ENCODE measurements around the gene BCL2L11.

Gene BCL2L11

DNA sequence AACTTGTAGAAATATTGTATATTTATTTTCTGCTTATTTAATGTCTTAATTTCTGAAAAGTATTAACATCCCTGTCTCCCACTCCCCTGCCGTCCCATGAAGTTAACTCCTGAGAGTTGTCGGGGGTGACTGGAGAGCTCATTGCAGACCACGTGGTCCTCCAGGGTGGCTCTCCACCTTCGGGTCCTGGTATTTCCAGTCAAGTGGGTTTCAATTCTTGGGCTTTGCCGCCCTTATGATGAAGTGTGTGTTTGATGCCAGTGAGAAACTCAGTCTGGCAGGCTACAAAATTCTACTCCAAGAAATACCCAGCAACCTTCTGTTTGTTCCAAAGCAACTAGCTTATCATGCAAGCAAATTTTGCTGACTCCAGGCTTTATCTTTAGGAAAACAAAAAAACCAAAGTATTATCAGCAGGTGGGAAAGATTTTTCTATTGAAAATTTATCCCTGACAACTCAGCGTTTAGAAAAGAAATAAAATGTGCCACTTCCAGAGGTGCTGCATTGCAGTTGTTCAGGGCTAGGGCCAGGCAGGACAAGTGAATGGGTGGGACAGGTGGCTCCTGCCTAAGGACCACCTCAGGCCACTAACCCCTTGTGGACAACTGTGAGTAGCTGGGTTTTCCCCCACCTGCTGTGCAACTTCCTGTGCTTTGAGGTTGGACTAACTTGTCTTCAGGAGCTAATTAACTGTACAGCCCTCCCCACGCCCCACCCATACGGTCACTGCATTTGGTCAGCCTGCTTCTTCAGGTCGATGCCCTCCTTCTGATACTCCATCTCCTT, 46.6 kb downstream of the BCL2L11 start:
- ChIA-PET POLR2A (no interaction called here), CTCF (interaction anchor here (0.9 to 2.1 kb wide), 3 partner anchors 12 to 22 kb away, joined by 3 to 8 read pairs (median 3); no protein-coding TSS in a partner anchor)
- TF ChIP-seq, protein P1, sequence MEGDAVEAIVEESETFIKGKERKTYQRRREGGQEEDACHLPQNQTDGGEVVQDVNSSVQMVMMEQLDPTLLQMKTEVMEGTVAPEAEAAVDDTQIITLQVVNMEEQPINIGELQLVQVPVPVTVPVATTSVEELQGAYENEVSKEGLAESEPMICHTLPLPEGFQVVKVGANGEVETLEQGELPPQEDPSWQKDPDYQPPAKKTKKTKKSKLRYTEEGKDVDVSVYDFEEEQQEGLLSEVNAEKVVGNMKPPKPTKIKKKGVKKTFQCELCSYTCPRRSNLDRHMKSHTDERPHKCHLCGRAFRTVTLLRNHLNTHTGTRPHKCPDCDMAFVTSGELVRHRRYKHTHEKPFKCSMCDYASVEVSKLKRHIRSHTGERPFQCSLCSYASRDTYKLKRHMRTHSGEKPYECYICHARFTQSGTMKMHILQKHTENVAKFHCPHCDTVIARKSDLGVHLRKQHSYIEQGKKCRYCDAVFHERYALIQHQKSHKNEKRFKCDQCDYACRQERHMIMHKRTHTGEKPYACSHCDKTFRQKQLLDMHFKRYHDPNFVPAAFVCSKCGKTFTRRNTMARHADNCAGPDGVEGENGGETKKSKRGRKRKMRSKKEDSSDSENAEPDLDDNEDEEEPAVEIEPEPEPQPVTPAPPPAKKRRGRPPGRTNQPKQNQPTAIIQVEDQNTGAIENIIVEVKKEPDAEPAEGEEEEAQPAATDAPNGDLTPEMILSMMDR (IDR thresholded peaks at IDR 0.05; ENCODE audit: insufficient read depth, low read length, missing control alignments) = no peak
- no peak overlapping the region for H3K4me3 ChIP-seq (ENCODE audit: low read depth, low read length)
- DNase-seq (ENCODE audit: low read depth, low spot score) = no peak

DNA sequence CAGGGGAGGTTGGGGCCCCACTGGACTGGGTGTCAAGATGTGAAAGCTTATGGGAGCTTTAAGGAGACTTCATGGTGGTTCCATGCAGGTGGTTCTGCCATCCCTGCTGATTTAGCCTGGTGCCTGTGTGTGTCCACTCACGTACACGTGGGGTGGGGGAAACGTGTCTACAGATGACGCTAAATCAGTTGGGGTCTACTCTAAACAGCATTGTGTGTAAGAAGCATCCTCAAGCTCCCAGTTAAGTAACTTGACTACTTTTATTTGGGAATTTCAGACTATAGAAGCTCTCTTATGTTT, 47.1 kb downstream of the BCL2L11 start:
- POLR2A ChIA-PET = no interaction called here
- H3K4me3 ChIP-seq (ENCODE audit: low read depth, low read length) = no peak overlapping the region
- CTCF ChIA-PET = interaction anchor here (1.4 to 2.1 kb wide), 3 partner anchors 8 to 21 kb away, joined by 3 to 8 read pairs (median 3); no protein-coding TSS in a partner anchor
- no peak for DNase-seq (ENCODE audit: low read depth, low spot score)
- TF ChIP-seq, protein P1 (IDR thresholded peaks at IDR 0.05; ENCODE audit: insufficient read depth, low read length, missing control alignments) = no peak

DNA sequence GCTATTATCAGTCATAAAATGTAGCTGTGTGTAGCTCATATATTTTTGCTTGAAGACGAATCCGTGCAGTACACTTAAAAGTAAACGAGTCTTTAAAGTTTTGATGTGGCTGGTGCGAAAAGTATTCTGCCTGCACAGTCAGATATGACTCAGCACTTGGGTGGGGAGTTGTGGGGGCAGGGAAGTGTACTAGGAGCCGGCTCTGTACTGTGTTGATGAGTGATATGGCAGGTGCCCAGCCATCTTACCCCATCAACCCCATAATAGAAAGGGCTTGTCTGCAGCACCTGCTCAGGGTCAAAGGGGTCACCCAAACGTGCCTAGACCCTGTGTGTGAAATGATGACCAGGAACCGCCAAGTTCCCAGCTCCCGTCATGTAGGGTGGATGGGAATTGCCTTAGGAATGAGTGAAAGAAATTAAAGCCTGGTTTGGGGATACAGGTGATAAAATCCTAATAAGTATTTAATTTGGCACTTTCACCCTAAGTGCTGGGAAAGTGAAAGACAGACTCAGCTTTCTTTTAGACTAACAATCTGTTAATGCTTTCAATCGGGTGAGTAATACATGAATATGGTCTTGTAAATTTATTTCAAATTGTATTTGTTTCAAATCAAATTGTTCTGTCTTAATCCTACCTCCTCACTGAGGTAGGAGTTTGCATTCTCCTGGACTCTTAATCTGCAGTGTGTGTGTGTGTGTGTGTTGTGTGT, 48.0 kb downstream of the BCL2L11 start:
- CTCF ChIA-PET = interaction anchor here (1.0 to 2.1 kb wide), 4 partner anchors 9 to 48 kb away, joined by 3 to 8 read pairs (median 3); partner anchors contain the start of gene BCL2L11
- DNase-seq (ENCODE audit: low read depth, low spot score) = peak; percentile 19
- POLR2A ChIA-PET = no interaction called here
- TF ChIP-seq, protein P1 (IDR thresholded peaks at IDR 0.05; ENCODE audit: insufficient read depth, low read length, missing control alignments) = no peak
- no peak overlapping the region for H3K4me3 ChIP-seq (ENCODE audit: low read depth, low read length)

DNA sequence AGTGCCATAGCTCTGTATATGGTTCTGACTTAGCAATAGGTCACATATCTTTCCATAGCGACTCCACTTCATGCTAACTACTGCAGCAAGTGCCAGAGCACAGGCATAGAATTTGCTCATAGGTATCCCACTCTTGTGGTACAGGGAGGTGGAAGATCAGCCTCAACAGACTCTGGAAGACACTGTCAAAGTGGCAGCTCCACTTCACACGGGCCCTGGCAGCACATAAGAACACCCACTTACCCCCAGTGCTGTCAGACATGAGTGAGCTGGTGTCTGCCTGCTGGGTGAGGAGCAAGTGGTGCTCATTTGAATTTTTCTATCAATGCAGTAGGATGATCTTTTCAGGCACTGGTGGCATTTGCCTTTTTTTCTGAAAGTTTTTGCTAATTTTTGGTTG, 48.6 kb downstream of the BCL2L11 start:
- POLR2A ChIA-PET = interaction anchor here (0.7 kb wide), 1 partner anchor 489 kb away, joined by 3 read pairs; no protein-coding TSS in a partner anchor
- no peak for DNase-seq (ENCODE audit: low read depth, low spot score)
- H3K4me3 ChIP-seq (ENCODE audit: low read depth, low read length) = no peak overlapping the region
- CTCF ChIA-PET = interaction anchor here (1.0 to 2.1 kb wide), 3 partner anchors 10 to 49 kb away, joined by 3 to 8 read pairs (median 3); partner anchors contain the start of gene BCL2L11
- TF ChIP-seq, protein P1 (IDR thresholded peaks at IDR 0.05; ENCODE audit: insufficient read depth, low read length, missing control alignments) = no peak

DNA sequence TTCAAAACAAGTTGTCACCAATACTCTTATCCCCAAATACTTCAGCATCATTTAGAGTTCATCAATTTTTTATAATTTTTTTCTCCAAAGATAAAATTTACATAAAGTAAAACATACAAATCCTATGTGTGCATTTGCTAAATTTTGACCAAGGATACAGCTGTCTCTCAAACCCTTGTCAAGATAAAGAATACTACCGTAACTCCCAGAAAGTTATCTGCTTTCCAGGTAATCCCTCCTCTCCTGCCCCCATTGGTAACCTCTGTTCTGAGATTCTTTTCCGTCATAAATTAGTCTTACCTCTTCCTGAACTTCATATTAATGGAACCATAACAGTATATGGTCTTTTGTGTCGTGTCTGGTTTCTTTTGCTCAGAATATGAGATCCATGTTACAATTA, 49.2 kb downstream of the BCL2L11 start:
- TF ChIP-seq, protein P1 (IDR thresholded peaks at IDR 0.05; ENCODE audit: insufficient read depth, low read length, missing control alignments) = no peak
- no peak for DNase-seq (ENCODE audit: low read depth, low spot score)
- CTCF ChIA-PET = no interaction called here
- POLR2A ChIA-PET = no interaction called here
- no peak overlapping the region for H3K4me3 ChIP-seq (ENCODE audit: low read depth, low read length)

DNA sequence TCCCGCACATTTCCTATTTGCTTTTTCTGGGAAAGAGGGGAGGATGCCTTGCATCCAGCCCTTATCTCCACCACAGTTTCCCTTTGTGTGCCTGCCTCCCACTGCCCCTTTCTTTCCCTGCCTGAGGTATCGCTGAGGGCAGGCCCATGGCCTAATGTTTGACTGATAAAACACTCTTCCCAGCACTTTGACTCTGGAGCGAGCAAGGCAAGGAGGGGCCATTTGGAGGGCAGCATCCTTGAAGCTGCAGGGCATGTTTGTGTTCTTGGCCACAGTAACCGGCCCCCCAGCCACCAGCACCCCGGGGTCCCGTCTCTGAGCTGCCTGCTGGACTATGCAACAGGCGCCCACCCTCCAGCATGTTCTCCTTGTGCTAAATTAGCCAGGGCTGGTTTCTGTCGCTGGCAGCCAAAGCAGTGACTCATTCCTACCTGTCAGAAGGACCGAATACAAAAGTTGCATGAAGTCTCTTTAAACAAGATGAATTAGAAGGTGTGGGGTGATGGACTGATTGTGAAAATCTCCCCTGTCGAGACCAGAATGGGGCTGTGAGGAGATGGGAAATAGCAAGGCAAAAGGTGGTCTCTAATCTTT, 50.7 kb downstream of the BCL2L11 start:
- ChIA-PET CTCF (no interaction called here), POLR2A (no interaction called here)
- TF ChIP-seq, protein P1 (IDR thresholded peaks at IDR 0.05; ENCODE audit: insufficient read depth, low read length, missing control alignments) = no peak
- no peak for DNase-seq (ENCODE audit: low read depth, low spot score)
- H3K4me3 ChIP-seq (ENCODE audit: low read depth, low read length) = no peak overlapping the region

All from AG04449 (cell line).